ENCODE results near the gene IRX2. TPM values are rescaled to one million over a fixed set of nuclear protein-coding genes. Genes with fewer than 3 reads are reported as not detected.

The IRX2 gene
- total RNA-seq, 1 donor from 2014 or later: not detected

DNA sequence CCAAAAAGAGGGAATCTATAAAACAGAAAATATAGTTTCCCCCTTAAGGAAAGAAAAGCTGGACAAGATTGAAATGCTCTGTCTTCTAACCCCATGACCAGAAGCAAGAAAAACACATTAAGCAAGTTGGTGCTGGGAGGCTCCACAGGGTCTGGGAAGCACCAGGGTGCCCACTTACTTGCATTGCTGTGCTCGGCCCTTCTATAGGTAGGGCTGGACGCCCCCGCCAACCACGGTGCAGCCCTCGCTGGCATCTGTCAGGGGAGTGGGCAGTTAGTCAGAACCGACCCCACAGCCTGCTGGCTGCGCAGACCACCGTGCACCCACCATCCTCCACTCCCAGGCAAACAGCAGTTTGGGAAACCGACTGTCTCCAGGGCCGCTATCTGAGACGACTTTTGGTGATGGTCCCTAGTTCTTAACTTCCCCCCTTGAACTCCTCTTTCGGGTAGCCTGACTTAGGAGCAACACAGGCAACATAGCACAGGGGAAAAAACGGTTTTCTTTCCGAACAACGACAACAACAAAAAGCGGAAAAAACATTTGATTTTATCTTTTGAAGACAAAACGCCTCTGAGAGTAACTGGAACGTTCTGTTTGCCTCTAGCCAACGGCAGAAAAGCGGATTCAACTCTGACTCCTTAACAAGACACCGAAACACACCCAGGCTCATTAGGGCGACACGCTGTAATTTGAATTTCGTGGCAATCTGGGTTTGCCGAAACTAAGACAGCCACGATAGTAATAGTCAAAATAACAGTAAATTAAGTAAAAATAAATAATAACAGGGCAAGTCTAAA is 3.9 kb downstream of the IRX2 start:
- DNase-seq (no peak), ATAC-seq (ENCODE audit: low read depth) (no peak)
- Mint-ChIP-seq H3K27ac (no peak overlapping the region), H3K9me3 (no peaks in the 10 kb centered on the region), H3K27me3 (peaks cover 42% of the 10 kb centered on the region), H3K4me1 (peaks cover 2% of the 10 kb centered on the region), H3K4me3 (no peak overlapping the region), H3K36me3 (ENCODE audit: low read depth) (no peaks in the 10 kb centered on the region)
- CTCF ChIA-PET: no interaction called here
- TF ChIP-seq, protein P1, sequence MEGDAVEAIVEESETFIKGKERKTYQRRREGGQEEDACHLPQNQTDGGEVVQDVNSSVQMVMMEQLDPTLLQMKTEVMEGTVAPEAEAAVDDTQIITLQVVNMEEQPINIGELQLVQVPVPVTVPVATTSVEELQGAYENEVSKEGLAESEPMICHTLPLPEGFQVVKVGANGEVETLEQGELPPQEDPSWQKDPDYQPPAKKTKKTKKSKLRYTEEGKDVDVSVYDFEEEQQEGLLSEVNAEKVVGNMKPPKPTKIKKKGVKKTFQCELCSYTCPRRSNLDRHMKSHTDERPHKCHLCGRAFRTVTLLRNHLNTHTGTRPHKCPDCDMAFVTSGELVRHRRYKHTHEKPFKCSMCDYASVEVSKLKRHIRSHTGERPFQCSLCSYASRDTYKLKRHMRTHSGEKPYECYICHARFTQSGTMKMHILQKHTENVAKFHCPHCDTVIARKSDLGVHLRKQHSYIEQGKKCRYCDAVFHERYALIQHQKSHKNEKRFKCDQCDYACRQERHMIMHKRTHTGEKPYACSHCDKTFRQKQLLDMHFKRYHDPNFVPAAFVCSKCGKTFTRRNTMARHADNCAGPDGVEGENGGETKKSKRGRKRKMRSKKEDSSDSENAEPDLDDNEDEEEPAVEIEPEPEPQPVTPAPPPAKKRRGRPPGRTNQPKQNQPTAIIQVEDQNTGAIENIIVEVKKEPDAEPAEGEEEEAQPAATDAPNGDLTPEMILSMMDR (IDR thresholded peaks at IDR 0.05): no peak
- intact Hi-C loops (cut with micrococcal nuclease): no loop called here
- POLR2A ChIA-PET: no interaction called here

GRCh38 chr5:2746561-2747032 is 4.9 kb downstream of the IRX2 start:
- intact Hi-C loops (cut with micrococcal nuclease): no loop called here

GRCh38 chr5:2744485-2744884 is 7.0 kb downstream of the IRX2 start:
- TF ChIP-seq, protein P1 (IDR thresholded peaks at IDR 0.05): no peak
- ChIA-PET CTCF (no interaction called here), POLR2A (no interaction called here)
- no peaks in the 10 kb centered on the region for H3K4me1 Mint-ChIP-seq
- no peaks in the 10 kb centered on the region for H3K9me3 Mint-ChIP-seq
- DNase-seq: no peak
- no peak overlapping the region for H3K4me3 Mint-ChIP-seq
- H3K27me3 Mint-ChIP-seq: peaks cover 47% of the 10 kb centered on the region
- intact Hi-C loops (cut with micrococcal nuclease): no loop called here
- H3K27ac Mint-ChIP-seq: no peak overlapping the region
- no peak for ATAC-seq (ENCODE audit: low read depth)
- no peaks in the 10 kb centered on the region for H3K36me3 Mint-ChIP-seq (ENCODE audit: low read depth)

More at GRCh38 chr5:2746561-2747032, 4.9 kb downstream of the IRX2 start:
- TF ChIP-seq, protein P1 (IDR thresholded peaks at IDR 0.05): no peak
- H3K9me3 Mint-ChIP-seq: no peaks in the 10 kb centered on the region
- no peaks in the 10 kb centered on the region for H3K36me3 Mint-ChIP-seq (ENCODE audit: low read depth)
- POLR2A ChIA-PET: no interaction called here
- DNase-seq (no peak), ATAC-seq (ENCODE audit: low read depth) (no peak)
- peaks cover 46% of the 10 kb centered on the region for H3K27me3 Mint-ChIP-seq
- H3K4me1 Mint-ChIP-seq: peaks cover 2% of the 10 kb centered on the region
- H3K4me3 Mint-ChIP-seq: no peak overlapping the region
- no peak overlapping the region for H3K27ac Mint-ChIP-seq
- CTCF ChIA-PET: no interaction called here

- POLR2A ChIA-PET: no interaction called here
- Mint-ChIP-seq H3K4me1 (no peaks in the 10 kb centered on the region), H3K4me3 (no peak overlapping the region), H3K27me3 (peaks cover 45% of the 10 kb centered on the region), H3K27ac (no peak overlapping the region), H3K9me3 (no peaks in the 10 kb centered on the region), H3K36me3 (ENCODE audit: low read depth) (no peaks in the 10 kb centered on the region)
- intact Hi-C loops (cut with micrococcal nuclease): no loop called here
- ATAC-seq (ENCODE audit: low read depth) (no peak), DNase-seq (no peak)
- TF ChIP-seq, protein P1 (IDR thresholded peaks at IDR 0.05): no peak
- CTCF ChIA-PET: no interaction called here
These were observed 8.4 kb downstream of the IRX2 start for GRCh38 chr5:2742921-2743679.

DNA sequence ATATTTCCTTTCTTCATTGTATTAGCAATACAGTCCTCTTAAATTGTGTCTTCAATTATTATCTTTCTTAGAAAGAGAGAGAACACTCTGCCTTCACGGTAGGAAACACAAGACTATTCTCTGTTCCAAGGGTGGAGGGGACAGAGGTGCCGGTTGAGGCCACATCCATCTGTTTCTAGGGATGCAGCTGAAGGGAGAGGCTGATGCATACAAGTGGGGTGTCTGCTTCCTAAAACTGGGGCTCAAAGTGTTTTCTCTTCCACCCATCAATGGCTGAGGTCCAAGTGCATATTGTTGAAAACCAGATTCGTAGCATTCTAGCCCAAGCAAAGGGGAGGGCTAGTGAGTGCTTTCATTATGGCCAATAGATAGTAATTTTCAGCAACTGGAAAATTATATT is 9.5 kb downstream of the IRX2 start:
- Mint-ChIP-seq H3K4me3 (no peak overlapping the region), H3K27me3 (peaks cover 47% of the 10 kb centered on the region), H3K9me3 (no peaks in the 10 kb centered on the region), H3K27ac (no peak overlapping the region), H3K36me3 (ENCODE audit: low read depth) (no peaks in the 10 kb centered on the region), H3K4me1 (no peaks in the 10 kb centered on the region)
- POLR2A ChIA-PET: no interaction called here
- ATAC-seq (ENCODE audit: low read depth): no peak
- intact Hi-C loops (cut with micrococcal nuclease): no loop called here
- TF ChIP-seq, protein P1 (IDR thresholded peaks at IDR 0.05): no peak
- no peak for DNase-seq
- CTCF ChIA-PET: no interaction called here
